Measurements from ENCODE around the gene CBY1. TPM values are rescaled to one million over a fixed set of nuclear protein-coding genes. Genes with fewer than 3 reads are reported as not detected.

Gene CBY1
- total and polyA plus RNA-seq, 9 of the 15 experiments (the other 6 are each of a cell fraction or from before 2014, with no cell fraction given), result 5.7 to 19.7 (median 10.8) TPM

GRCh38 chr22:38700789-38701628, 44.6 kb downstream of the CBY1 start, which contains the start of gene JOSD1 (continued):
- no peak for TF ChIP-seq ELK3 (CRISPR knock-in tag; IDR thresholded peaks at IDR 0.05)
- TF ChIP-seq ZNF561 (CRISPR knock-in tag; conservative IDR thresholded peaks at IDR 0.05), result no peak
- no peak for TF ChIP-seq RBM17 (IDR thresholded peaks at IDR 0.05; ENCODE audit: borderline replicate concordance, low read depth, low read length)
- TF ChIP-seq MITF (IDR thresholded peaks at IDR 0.05), result peak; percentile 95
- peak; percentile 30; the same call in 1 of the 2 replicates for TF ChIP-seq ZNF740 (CRISPR knock-in tag; IDR thresholded peaks at IDR 0.05)
- no peak for TF ChIP-seq ZNF740 (tag; IDR thresholded peaks at IDR 0.05)
- peak; percentile 12 for TF ChIP-seq TAF1 (IDR thresholded peaks at IDR 0.05; ENCODE audit: control insufficient read depth, extremely low read depth, insufficient read depth, low read length, severe bottlenecking)
- TF ChIP-seq POLR2B (IDR thresholded peaks at IDR 0.05; ENCODE audit: low read depth, partially characterized antibody), result no peak
- TF ChIP-seq ETV6 (IDR thresholded peaks at IDR 0.05; ENCODE audit: borderline replicate concordance in 1 of 2, low read depth in 2 of 2, low read length in 1 of 2), result no peak
- TF ChIP-seq ETV6 (CRISPR knock-in tag; IDR thresholded peaks at IDR 0.05; ENCODE audit: borderline replicate concordance), result no peak
- no peak for TF ChIP-seq CREB3 (tag; conservative IDR thresholded peaks at IDR 0.05; ENCODE audit: low read depth)
- no peak for TF ChIP-seq DMBX1 (CRISPR knock-in tag; IDR thresholded peaks at IDR 0.05; ENCODE audit: borderline replicate concordance)
- TF ChIP-seq ELF2 (CRISPR knock-in tag; IDR thresholded peaks at IDR 0.05), result no peak
- no peak for TF ChIP-seq MTA1 (IDR thresholded peaks at IDR 0.05; ENCODE audit: borderline replicate concordance)
- peak; percentile 47; the same call in 1 of the 2 replicates for TF ChIP-seq ZNF592 (IDR thresholded peaks at IDR 0.05)
- 0 out of 2 replicates have a peak, but pooled peaks have one; percentile 12 for TF ChIP-seq CBX5 (IDR thresholded peaks at IDR 0.05; ENCODE audit: borderline replicate concordance, low read depth)
